H9 (cell line): Measurements from ENCODE around the gene MLPH. TPM values are rescaled to one million over a fixed set of nuclear protein-coding genes. Genes with fewer than 3 reads are reported as not detected.

Source experiments
- DNase-seq: peaks from one replicate; pipeline ENCODE4 v3.0.0-alpha.2; 2017
- H2AFZ ChIP-seq: one replicate; pipeline ENCODE4 v1.6.1; 2013; ENCODE audit warnings: mild to moderate bottlenecking, low read length, control low read depth, moderate library complexity
- H2AK5ac ChIP-seq: 2 replicates; pipeline ENCODE4 v1.6.1; 2013; ENCODE audit warnings: low read length, control low read depth, mixed read lengths; ENCODE audit not compliant: insufficient read length
- H2BK120ac ChIP-seq: one replicate; pipeline ENCODE4 v1.6.1; 2013; ENCODE audit warnings: low read depth, mild to moderate bottlenecking, low read length, control low read depth, inconsistent platforms; ENCODE audit not compliant: poor library complexity, severe bottlenecking
- H2BK12ac ChIP-seq: 2 replicates; pipeline ENCODE4 v1.6.1; 2013; ENCODE audit warnings: low read length, control low read depth, mixed read lengths, low read depth; ENCODE audit not compliant: insufficient read length
- H2BK15ac ChIP-seq: 2 replicates; pipeline ENCODE4 v1.6.1; 2013; ENCODE audit warnings: low read depth, low read length, control low read depth
- H2BK20ac ChIP-seq: one replicate; pipeline ENCODE4 v1.6.1; 2013; ENCODE audit warnings: low read depth, mild to moderate bottlenecking, low read length, control low read depth, inconsistent platforms; ENCODE audit not compliant: poor library complexity, severe bottlenecking
- H2BK5ac ChIP-seq: 2 replicates; pipeline ENCODE4 v1.6.1; 2013; ENCODE audit warnings: low read length, control low read depth, mixed read lengths; ENCODE audit not compliant: insufficient read length
- H3K14ac ChIP-seq: 2 replicates; pipeline ENCODE4 v1.6.1; 2013; ENCODE audit warnings: low read length, control low read depth; ENCODE audit not compliant: insufficient read depth
- H3K18ac ChIP-seq: 2 replicates; pipeline ENCODE4 v1.6.1; 2013; ENCODE audit warnings: low read depth, mild to moderate bottlenecking, mixed read lengths, low read length, control low read depth; ENCODE audit not compliant: insufficient read length
- H3K23ac ChIP-seq: 2 replicates; pipeline ENCODE4 v1.6.1; 2013; ENCODE audit warnings: low read length, control low read depth, mixed read lengths, low read depth; ENCODE audit not compliant: insufficient read length
- H3K23me2 ChIP-seq: 2 replicates; pipeline ENCODE4 v1.6.1; 2013; ENCODE audit warnings: low read depth, mild to moderate bottlenecking, mixed read lengths, low read length, control low read depth; ENCODE audit not compliant: insufficient read length, poor library complexity, severe bottlenecking
- H3K27ac ChIP-seq: 2 replicates; pipeline ENCODE4 v1.5.1; 2013; ENCODE audit warnings: low read length, control low read depth, mixed read lengths, low read depth; ENCODE audit not compliant: insufficient read length
- H3K27me3 ChIP-seq: 2 replicates; pipeline ENCODE4 v1.6.1; 2013; ENCODE audit warnings: low read length, control low read depth, inconsistent platforms; ENCODE audit not compliant: insufficient read depth
- H3K4ac ChIP-seq: 2 replicates; pipeline ENCODE4 v1.6.1; 2013; ENCODE audit warnings: low read depth, mild to moderate bottlenecking, control low read depth, inconsistent platforms, low read length, moderate library complexity
- H3K4me1 ChIP-seq: 2 replicates; pipeline ENCODE4 v1.6.1; 2013; ENCODE audit warnings: low read length, control low read depth, inconsistent platforms; ENCODE audit not compliant: insufficient read depth
- H3K4me2 ChIP-seq: 2 replicates; pipeline ENCODE4 v1.6.1; 2013; ENCODE audit warnings: low read length, control low read depth, mixed read lengths; ENCODE audit not compliant: insufficient read length, insufficient read depth
- H3K56ac ChIP-seq: 2 replicates; pipeline ENCODE4 v1.6.1; 2013; ENCODE audit warnings: low read depth, mild to moderate bottlenecking, mixed read lengths, low read length, control low read depth; ENCODE audit not compliant: insufficient read length
- H3K79me1 ChIP-seq: 2 replicates; pipeline ENCODE4 v1.6.1; 2013; ENCODE audit warnings: low read depth, mild to moderate bottlenecking, moderate library complexity, low read length, control low read depth, inconsistent platforms; ENCODE audit not compliant: insufficient read depth, poor library complexity, severe bottlenecking
- H3K79me2 ChIP-seq: 2 replicates; pipeline ENCODE4 v1.6.1; 2013; ENCODE audit warnings: low read length, control low read depth, inconsistent platforms; ENCODE audit not compliant: insufficient read depth
- H3K9ac ChIP-seq: 2 replicates; pipeline ENCODE4 v1.6.1; 2013; ENCODE audit warnings: low read length, control low read depth, mixed read lengths; ENCODE audit not compliant: insufficient read length; ENCODE audit errors: extremely low read depth
- H3K9me3 ChIP-seq: one replicate; pipeline ENCODE4 v1.6.1; 2013; ENCODE audit warnings: low read depth, low read length, inconsistent platforms; ENCODE audit not compliant: control insufficient read depth
- H3T11ph ChIP-seq: one replicate; pipeline ENCODE4 v1.6.1; 2013; ENCODE audit warnings: mild to moderate bottlenecking, low read length, control low read depth, inconsistent platforms
- H4K20me1 ChIP-seq: one replicate; pipeline ENCODE4 v1.6.1; 2013; ENCODE audit not compliant: control insufficient read depth, insufficient read length, insufficient read depth
- H4K5ac ChIP-seq: 2 replicates; pipeline ENCODE4 v1.6.1; 2013; ENCODE audit warnings: low read depth, mild to moderate bottlenecking, mixed read lengths, low read length, control low read depth; ENCODE audit not compliant: insufficient read length
- H4K8ac ChIP-seq: replicated peaks from 2 replicates; pipeline ENCODE4 v1.6.1; 2013; ENCODE audit warnings: low read length, control low read depth, mixed read lengths, low read depth; ENCODE audit not compliant: insufficient read length
- H4K91ac ChIP-seq: 2 replicates; pipeline ENCODE4 v1.6.1; 2013; ENCODE audit warnings: low read depth, mild to moderate bottlenecking, moderate library complexity, mixed read lengths, low read length, control low read depth; ENCODE audit not compliant: insufficient read length
- H3K27ac Mint-ChIP-seq, 3 experiments: 2 replicates in 2 of 3; 3 replicates in 1 of 3; pipeline ENCODE4 v1.8.0; 2020 to 2021; ENCODE audit warnings: mixed read lengths in 3 of 3, mild to moderate bottlenecking in 1 of 3, moderate library complexity in 1 of 3
- H3K27me3 Mint-ChIP-seq: 2 replicates; pipeline ENCODE4 v1.8.0; 2021; ENCODE audit warnings: low read depth, mild to moderate bottlenecking, moderate library complexity, mixed read lengths
- H3K36me3 Mint-ChIP-seq, 3 experiments: 2 replicates in 2 of 3; 3 replicates in 1 of 3; pipeline ENCODE4 v1.8.0; 2020 to 2021; ENCODE audit warnings: low read depth in 3 of 3, mixed read lengths in 3 of 3; ENCODE audit not compliant: insufficient read depth in 1 of 3
- H3K4me1 Mint-ChIP-seq, 2 experiments: 2 replicates each; pipeline ENCODE4 v1.8.0; 2020; ENCODE audit warnings: mixed read lengths in 2 of 2
- H3K4me3 Mint-ChIP-seq, 2 experiments: 2 replicates in 1 of 2; 3 replicates in 1 of 2; pipeline ENCODE4 v1.8.0; 2020 to 2021; ENCODE audit warnings: mild to moderate bottlenecking in 2 of 2, mixed read lengths in 2 of 2, moderate library complexity in 1 of 2
- H3K9me3 Mint-ChIP-seq, 2 experiments: 2 replicates in 1 of 2; 3 replicates in 1 of 2; pipeline ENCODE4 v1.8.0; 2020; ENCODE audit warnings: mild to moderate bottlenecking in 2 of 2, mixed read lengths in 2 of 2, moderate library complexity in 1 of 2
- CTCF ChIP-seq: fragments of 200-600 bp; sonication (generic); conservative IDR thresholded peaks from 3 replicates; pipeline ENCODE4 v1.8.0; 2021; ENCODE audit warnings: antibody characterized with exemption, mild to moderate bottlenecking
- WGBS: extraction: QIAGEN DNeasy Blood & Tissue Kit; methylation state at CpG from one replicate; pipeline ENCODE4 v1.1.7; 2013; ENCODE audit warnings: missing lambda C conversion rate, low lambda C conversion rate, mixed read lengths; ENCODE audit not compliant: insufficient read length; ENCODE audit errors: extremely low coverage; 5-methylcytosine and 5-hydroxymethylcytosine counted together
- total RNA-seq: library from RNA; stranded (reverse); gene quantifications from 2 replicates; pipeline ENCODE4 v1.2.1, GENCODE V29; 2021

The MLPH gene
- total RNA-seq, 1 experiment from 2014 or later, result 3.4 TPM

GRCh38 chr2:237480556-237480955, 6.5 kb upstream of the MLPH start:
- Mint-ChIP-seq H3K27ac (no peak overlapping the region), H3K4me1 (peaks cover 10 to 13% of the 10 kb centered on the region in 2 experiments), H3K4me3 (no peak overlapping the region), H3K9me3 (no peaks in the 10 kb centered on the region; a peak in 1 of 5 replicates), H3K27me3 (peaks cover 90% of the 10 kb centered on the region), H3K36me3 (no peaks in the 10 kb centered on the region)
- no peak for DNase-seq
- Histone ChIP-seq H3K4me2 (no peak overlapping the region), H2BK12ac (no peak overlapping the region), H4K91ac (no peak overlapping the region), H3K79me1 (no peaks in the 10 kb centered on the region), H3K56ac (no peak overlapping the region), H3T11ph (no peak overlapping the region), H4K20me1 (no peaks in the 10 kb centered on the region), H2AFZ (no peak overlapping the region), H3K23ac (no peak overlapping the region), H3K27me3 (peaks cover 4% of the 10 kb centered on the region; the same call in 1 of the 2 replicates), H4K8ac (no peak overlapping the region), H2BK15ac (no peak overlapping the region), H3K4ac (no peak overlapping the region), H3K9me3 (no peaks in the 10 kb centered on the region), H2BK5ac (no peak overlapping the region), H3K18ac (no peak overlapping the region), H3K79me2 (no peaks in the 10 kb centered on the region), H3K4me1 (0 out of 2 replicates have a peak, but pooled peaks cover 4% of the 10 kb centered on the region), H2AK5ac (no peak overlapping the region), H3K9ac (no peak overlapping the region), H3K27ac (no peak overlapping the region), H2BK20ac (no peak overlapping the region), H3K14ac (no peak overlapping the region), H4K5ac (no peak overlapping the region), H2BK120ac (no peak overlapping the region), H3K23me2 (peaks cover 4% of the 10 kb centered on the region)
- no CpG with 5 or more reads among the region's 7 CpGs for WGBS
- no peak for TF ChIP-seq CTCF
